ENCODE measurements around the gene ACBD6.

DNA sequence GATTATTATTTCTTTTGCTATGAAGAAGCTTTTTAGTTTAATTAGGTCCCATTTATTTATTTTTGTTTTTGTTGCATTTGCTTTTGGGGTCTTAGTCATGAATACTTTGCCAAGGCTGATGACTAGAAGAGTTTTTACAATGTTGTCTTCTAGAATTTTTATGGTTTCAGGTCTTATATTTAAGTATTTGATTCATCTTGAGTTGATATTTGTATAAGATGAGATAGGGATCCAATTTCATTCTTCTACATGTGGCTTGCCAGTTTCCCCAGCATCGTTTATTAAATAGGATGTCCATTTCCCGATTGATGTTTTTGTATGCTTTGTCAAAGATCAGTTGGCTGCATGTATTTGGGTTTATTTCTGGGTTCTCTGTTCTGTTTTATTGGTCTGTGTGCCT is 8.5 kb upstream of the ACBD6 start:
- TF ChIP-seq EZH2 (IDR thresholded peaks at IDR 0.05; ENCODE audit: insufficient read depth, low read length) = no peak
- TF ChIP-seq, protein P1, sequence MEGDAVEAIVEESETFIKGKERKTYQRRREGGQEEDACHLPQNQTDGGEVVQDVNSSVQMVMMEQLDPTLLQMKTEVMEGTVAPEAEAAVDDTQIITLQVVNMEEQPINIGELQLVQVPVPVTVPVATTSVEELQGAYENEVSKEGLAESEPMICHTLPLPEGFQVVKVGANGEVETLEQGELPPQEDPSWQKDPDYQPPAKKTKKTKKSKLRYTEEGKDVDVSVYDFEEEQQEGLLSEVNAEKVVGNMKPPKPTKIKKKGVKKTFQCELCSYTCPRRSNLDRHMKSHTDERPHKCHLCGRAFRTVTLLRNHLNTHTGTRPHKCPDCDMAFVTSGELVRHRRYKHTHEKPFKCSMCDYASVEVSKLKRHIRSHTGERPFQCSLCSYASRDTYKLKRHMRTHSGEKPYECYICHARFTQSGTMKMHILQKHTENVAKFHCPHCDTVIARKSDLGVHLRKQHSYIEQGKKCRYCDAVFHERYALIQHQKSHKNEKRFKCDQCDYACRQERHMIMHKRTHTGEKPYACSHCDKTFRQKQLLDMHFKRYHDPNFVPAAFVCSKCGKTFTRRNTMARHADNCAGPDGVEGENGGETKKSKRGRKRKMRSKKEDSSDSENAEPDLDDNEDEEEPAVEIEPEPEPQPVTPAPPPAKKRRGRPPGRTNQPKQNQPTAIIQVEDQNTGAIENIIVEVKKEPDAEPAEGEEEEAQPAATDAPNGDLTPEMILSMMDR (IDR thresholded peaks at IDR 0.05; ENCODE audit: insufficient read depth, low read depth, low read length) = no peak

Data from astrocyte (in vitro differentiated cells and primary cell).